T follicular helper cell (primary cell): ENCODE measurements around the gene CDC27.
A peak's percentile ranks its signal among the peaks of the same experiment; 100 is the strongest.
"Not testable (repeated sequence)": the region's sequence is repeated elsewhere in the genome, so short reads cannot be mapped to it uniquely, and the experiment has no call there.

Experiments used
- DNase-seq: peaks from one replicate; pipeline ENCODE4 v3.0.0-alpha.2; 2020; ENCODE audit warnings: low read depth

CDC27 gene

GRCh38 chr17:47219621-47220475, 30.8 kb upstream of the CDC27 start:
- no peak for DNase-seq

DNA sequence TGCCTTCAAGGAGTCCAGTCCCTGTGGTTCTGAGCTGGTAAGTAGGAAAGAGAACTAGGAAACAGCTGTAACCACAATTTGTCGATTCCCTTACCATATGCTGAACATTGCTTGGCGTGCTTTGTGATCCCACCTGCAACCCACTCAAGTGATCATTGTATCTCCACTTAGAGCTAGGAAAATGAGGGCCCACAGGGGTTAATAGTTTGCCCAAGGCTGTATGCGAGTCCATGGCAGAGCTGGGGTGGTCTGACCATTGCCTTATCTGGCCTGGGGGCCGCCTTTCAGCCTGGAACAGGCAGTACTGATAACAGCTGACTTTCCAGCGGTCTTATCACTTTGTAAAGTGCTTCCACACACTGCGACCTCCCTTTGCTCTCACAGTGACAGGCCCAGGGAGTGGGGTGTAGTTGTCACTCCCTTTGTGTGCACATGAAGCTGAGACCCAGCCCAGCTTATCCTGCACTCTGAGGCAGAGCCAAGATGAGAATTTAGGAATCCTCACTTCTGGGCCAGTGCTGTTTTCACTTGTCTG, 29.9 kb upstream of the CDC27 start:
- no peak for DNase-seq

DNA sequence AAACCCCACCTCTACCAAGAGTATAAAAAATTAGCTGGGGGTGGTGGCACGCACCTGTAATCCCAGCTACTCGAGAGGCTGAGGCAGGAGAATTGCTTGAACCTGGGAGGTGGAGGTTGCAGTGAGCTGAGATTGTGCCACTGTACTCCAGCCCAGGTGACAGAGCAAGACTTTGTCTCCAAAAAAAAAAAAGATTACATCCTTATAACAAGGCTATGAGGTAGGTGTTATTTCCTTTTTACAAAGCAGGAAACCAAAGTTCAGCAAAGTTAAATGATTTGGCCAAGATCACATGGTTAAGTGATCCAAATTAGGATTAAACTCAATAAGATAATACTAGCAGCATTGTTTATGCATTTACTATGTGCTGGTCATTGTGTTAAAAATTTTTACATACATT, 28.2 kb upstream of the CDC27 start:
- not testable (repeated sequence) for DNase-seq

GRCh38 chr17:47216821-47217220, 27.7 kb upstream of the CDC27 start:
- DNase-seq = not testable (repeated sequence)

DNA sequence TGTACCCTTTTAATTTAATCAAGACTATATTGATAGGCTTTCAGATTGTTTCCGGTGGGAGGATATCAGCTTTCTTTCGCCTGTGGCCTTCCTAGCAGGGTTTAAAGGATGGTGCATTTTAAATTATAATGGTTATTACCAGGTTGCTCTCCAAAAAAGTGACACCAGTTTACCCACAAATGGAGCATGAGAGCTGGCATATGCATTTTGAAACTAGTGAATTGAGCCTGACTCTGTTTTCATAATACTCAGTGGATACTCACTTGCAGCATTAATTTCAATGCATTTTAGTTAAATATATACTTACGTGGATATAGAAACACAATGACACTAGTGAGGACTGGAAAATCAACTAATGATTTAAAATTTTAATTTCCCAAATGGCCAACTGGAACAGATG, 25.8 kb upstream of the CDC27 start:
- no peak for DNase-seq

DNA sequence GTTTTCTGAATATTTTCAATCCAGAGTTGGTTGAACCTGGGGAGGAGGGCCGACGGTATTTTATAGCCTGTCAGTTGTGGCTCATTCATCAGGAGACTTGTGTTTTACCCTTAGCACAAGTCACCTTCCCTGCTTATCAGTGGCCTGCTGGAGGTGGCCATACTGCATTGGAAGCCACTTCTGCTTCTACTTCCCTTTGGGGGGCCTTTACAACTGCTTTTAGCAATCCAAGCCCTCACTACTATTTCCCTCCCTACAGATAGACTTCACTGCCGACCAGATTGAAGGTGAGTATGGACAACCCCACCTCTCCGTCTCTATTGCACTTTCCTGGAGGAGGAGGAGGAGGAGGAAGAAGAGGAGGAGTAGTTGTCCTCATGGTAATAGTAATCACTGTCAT, 24.4 kb upstream of the CDC27 start:
- DNase-seq = no peak

DNA sequence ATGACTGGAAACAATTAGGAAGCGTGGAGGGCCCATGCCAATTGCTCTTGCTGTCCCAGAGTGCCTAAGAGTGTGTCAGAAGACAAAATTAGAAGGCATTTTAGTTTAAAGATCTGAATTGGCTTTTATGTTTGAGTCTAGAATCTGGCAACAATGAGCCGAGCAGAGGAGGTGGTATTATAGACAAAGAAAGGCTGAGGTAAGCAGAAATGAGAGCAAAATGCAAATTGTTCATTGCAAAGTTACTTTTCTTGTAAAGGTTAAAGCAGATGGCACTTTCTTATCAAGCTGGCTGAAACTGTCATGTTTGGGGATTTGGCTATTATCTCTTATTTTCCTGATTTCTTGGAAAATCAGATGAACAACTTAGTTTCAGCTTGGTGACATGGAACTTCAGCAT, 23.4 kb upstream of the CDC27 start:
- DNase-seq = no peak

GRCh38 chr17:47210779-47211178, 21.7 kb upstream of the CDC27 start:
- no peak for DNase-seq

GRCh38 chr17:47210105-47210504, 21.0 kb upstream of the CDC27 start:
- DNase-seq = no peak

DNA sequence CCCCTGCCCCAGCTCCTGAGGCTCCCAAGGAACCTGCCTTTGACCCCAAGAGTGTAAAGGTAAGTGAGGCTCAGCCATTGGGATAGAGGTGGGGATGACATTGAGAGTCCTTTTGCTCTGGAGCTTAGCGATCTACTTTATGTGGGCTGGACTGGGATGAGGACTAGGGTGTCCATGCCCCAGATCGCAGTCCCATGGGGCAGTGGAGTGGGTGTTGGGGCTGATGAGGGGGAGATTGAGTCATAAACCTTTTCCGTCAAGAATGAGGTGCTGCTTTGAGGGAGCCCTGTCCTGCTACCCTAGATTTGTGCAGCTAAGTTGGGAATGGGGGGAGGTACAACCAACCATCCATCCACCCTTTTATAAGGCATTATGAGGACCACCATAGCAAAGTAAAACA, 20.4 kb upstream of the CDC27 start:
- no peak for DNase-seq

GRCh38 chr17:47208744-47209488, 19.8 kb upstream of the CDC27 start, which contains the start of gene MYL4:
MYL4 (plus strand) TSS chr17:47209348; CDS start chr17:47209423, 75 bp downstream.
- no peak for DNase-seq

DNA sequence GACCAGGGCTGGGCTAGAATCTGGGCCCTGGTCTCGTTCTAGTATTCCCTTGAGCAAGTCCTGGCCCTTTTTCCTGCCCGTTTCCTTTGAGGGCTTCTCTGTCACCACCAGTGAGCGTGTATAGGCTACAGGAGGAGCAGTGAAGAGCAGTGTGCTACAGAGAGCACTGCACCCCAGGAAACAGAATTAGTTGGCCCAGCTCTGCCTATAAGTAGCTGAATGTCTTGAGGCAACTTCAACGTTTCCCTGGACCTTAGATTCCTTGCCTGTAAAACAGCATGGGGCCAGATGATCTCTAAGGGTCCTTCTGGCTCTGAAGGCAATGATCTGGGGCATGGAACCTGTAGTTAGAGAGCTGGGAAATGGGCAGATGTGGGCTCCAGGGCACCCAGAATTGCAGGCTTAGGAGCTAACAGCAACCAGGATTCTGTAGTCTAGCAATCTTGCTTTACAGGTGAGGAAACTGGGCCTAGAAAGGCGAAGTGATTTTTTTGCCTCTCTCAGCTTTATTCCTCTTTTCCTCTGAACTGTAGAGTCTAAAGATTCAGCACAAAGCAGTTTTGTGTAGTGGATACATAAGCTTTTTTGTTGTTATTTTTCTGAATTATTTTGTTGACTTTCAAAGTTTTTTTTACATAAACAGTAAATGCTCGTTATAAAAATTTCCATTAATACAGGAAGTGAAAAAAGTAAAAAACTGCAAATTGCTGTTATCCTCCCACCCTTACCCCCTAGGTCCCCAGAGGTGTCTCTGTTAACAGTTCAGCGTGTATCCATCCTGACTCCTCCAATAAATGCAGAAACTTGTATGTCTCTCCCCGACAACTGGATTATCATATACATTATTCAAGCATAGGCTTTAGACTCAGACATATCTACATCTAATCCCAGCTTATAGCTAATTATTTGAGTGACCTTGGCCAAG, 18.3 kb upstream of the CDC27 start:
- DNase-seq = no peak

DNA sequence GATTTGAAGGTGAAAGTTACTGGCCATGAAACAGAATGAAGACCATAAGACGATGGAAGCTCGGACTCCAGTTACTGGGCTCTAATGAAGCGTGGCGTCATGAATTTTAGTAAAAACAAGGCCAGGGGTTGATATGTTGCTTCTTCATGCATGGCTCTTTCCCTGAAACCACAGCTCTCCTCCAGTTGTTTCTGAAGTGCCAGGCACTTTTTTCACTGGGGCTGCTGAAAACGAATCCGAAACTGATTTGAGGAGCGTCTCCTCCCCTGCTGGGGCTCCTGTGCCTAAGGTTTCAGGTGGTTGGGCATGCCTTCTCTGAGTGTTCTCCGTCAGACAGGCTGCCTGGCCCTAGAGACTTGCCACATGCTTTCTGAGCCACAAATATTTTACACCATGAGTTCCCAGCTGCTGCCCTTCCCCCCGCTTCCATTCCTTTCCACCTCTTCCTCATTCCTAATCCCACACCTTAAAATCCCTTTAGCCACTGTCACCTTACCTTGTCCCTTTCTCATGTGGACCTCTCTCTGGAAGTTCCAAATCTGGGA, 16.4 kb upstream of the CDC27 start:
- peak; percentile 50 for DNase-seq

DNA sequence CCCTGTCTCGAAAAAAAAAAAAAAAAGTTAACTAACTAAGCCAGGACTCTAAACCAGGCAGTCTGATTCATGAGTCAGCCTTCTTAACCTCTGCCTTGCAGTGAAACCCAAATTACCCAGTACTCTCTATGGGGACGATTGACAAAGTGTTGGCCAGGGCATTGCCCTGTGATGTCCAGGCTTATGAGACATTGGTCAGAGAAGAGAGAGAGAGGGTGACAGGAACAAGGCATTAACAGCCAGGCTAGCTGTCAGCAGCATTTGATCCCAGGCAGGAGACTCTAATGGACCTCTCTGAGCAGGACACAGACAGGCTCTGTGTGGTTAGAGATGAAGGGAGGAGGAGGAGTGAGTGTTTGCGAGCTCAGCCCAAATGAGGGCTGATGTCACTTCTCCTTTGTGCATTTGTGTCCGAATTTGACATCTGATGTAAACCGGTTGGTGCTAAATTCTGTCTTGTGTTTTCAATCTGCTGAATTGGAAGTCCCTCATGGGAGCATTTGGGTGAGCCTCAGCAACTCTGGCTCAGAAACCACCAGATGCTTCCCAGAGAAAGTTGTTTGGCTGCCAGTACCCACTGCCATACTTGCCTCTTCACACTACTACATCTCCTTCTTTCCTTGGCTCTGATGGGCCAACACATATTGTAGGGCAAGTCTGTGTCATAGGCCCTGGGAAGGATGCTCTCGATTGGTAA, 15.8 kb upstream of the CDC27 start:
- DNase-seq = no peak

DNA sequence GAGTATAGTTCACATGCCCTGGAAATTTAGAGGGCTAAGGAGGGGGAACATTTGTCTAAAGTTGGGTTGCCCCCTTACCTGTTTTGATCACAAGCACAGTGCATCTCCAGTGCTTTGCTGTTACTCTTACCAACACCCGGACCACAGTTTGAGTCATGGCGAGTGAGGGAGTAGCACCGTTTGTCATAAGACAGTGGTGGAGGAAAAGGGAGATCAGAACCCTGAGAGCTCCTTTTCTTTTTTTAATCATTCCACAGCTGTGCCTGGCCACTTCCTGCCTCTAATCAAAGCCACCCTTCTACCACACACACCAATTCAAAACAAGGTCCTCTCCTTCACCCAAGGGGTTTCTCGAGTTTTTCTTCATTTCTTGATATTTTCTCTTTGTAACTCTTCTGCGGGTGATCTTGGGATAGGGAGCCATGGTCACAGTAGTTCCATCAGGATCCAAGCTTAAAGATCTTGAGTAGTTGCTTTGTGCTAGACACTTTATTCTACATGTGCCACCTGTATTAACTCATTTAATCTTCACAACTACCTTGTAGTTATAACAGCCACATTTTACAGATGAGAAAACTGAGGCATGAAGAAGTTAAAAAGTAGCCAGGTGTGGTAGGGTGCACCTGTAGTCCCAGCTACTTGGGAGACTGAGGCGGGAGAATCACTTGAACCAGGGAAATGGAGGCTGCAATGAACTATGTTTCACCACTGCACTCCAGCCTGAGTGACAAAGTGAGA, 15.1 kb upstream of the CDC27 start:
- DNase-seq = peak; percentile 14

- DNase-seq = no peak
These were observed 12.1 kb upstream of the CDC27 start for GRCh38 chr17:47201166-47201565.

GRCh38 chr17:47200325-47200664, 11.2 kb upstream of the CDC27 start:
- no peak for DNase-seq

DNA sequence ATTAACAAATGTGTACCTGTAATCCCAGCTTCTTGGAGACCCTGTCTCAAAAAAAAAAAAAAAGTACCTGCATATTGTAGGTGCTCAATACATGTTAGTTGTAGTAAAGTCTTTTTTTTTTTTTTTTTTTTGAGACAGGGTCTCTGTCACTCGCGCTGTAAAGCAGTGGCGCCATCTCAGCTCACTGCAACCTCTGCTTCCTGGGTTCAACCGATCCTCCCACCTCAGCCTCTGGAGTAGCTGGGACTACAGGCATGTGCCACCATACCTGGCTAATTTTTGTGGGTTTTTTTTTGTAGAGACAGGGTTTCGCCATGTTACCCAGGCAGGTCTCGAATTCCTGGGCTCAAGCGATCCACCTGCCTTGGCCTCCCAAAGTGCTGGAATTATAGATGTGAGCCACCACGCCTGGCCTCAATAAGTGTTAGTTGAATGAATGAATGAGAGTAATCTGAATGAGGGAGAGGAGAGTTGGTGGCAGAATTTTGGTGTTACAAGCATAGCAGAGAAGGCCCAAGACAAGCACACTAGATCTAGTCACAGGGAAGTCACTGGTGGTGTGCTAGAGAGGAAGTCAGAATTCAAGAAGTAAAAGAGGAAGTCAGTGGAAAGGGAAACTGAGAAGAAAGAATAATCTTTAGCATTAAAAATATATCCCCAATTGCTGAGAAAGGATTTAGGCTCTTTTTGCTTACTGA, 10.7 kb upstream of the CDC27 start:
- no peak for DNase-seq

DNA sequence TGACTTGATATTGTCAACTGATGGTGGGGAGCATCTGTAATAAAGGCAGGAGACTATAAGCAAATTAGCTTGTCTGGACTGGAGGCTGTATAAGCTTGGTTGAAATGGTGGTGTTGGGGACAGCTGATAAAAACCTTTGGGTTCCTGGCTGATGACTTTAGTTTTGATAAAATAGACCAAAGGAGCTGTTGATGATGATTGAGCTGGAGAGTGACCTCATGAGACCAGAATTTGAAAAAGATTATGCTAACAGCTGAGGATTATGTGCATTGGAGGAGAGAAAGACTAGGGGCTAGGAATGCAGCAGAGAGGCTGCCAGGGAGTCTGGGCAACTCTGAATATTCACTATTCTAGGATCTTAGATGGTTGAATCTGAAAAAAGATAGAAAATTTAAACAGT, 8.7 kb upstream of the CDC27 start:
- DNase-seq = no peak
